HG03175 (cell line): ENCODE data around the gene SLX4IP.
"Not testable (repeated sequence)": the region's sequence is repeated elsewhere in the genome, so short reads cannot be mapped to it uniquely, and the experiment has no call there.

ENCODE experiments used
- ATAC-seq: cut with Tn5 transposase; IDR thresholded peaks from one replicate; pipeline ENCODE4 v1.9.1; 2021; ENCODE audit warnings: mild to moderate bottlenecking, moderate library complexity; ENCODE audit not compliant: unreplicated experiment

The SLX4IP gene

GRCh38 chr20:10434832-10435812, at the start of gene SLX4IP:
Gene SLX4IP (plus strand): TSS chr20:10435305. CDS start chr20:10458205, 22,900 bp downstream.
- ATAC-seq: peak; percentile 57

- no peak for ATAC-seq
These were observed 49.1 kb upstream of the SLX4IP start for GRCh38 chr20:10385850-10386544.

GRCh38 chr20:10387686-10388085, 47.4 kb upstream of the SLX4IP start:
- no peak for ATAC-seq

GRCh38 chr20:10388597-10388996, 46.5 kb upstream of the SLX4IP start:
- no peak for ATAC-seq

- no peak for ATAC-seq
These were observed 44.4 kb upstream of the SLX4IP start for GRCh38 chr20:10390709-10391108.

GRCh38 chr20:10394752-10395151, 40.4 kb upstream of the SLX4IP start:
- ATAC-seq: not testable (repeated sequence)

- no peak for ATAC-seq
These were observed 36.2 kb upstream of the SLX4IP start for GRCh38 chr20:10398834-10399369.

GRCh38 chr20:10402938-10403608, 32.0 kb upstream of the SLX4IP start:
- no peak for ATAC-seq

GRCh38 chr20:10404023-10404628, 31.0 kb upstream of the SLX4IP start:
- no peak for ATAC-seq

GRCh38 chr20:10404959-10405530, 30.1 kb upstream of the SLX4IP start:
- no peak for ATAC-seq

GRCh38 chr20:10408108-10408813, 26.8 kb upstream of the SLX4IP start:
- no peak for ATAC-seq

- ATAC-seq: no peak
These were observed 23.4 kb upstream of the SLX4IP start for GRCh38 chr20:10411673-10412072.

- ATAC-seq: peak; percentile 69
These were observed 22.3 kb upstream of the SLX4IP start for GRCh38 chr20:10412591-10413408.

GRCh38 chr20:10415013-10415650, 20.0 kb upstream of the SLX4IP start:
- ATAC-seq: no peak

GRCh38 chr20:10417218-10417617, 17.9 kb upstream of the SLX4IP start:
- not testable (repeated sequence) for ATAC-seq

GRCh38 chr20:10419550-10420133, 15.5 kb upstream of the SLX4IP start:
- no peak for ATAC-seq

GRCh38 chr20:10423735-10424134, 11.4 kb upstream of the SLX4IP start:
- ATAC-seq: peak; percentile 89
